Measurements from ENCODE around the gene CHRDL2.

Gene CHRDL2

DNA sequence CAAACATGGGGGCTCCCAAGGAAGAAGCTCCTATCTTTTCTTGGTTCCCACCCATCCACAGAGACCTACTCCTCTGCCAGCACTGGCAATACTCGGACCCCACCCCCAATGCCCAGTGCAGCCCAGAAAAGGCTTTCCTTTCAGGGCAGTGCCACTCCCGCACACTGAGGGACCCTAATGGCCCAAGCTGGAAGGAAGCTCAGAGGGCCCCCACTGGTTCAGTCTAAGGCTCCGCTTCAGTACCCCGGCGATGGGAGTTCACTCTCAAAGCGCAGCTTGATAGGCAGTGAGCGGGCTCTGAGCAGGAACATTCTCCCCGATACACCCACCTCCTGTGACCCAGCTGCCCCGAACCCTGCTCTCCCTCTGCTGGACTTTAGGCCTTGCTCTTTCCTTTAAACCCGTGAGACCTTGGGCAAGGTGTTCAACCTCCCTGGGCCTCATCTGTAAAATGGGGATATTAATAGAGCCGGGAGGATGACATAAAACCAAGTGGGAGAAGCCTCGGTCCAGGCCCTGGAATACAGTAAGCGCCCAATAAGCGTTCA, 48.4 kb downstream of the CHRDL2 start:
- DNase-seq (ENCODE audit: low read depth): no peak
- H3K27me3 ChIP-seq (replicated peaks; ENCODE audit: control insufficient read depth, insufficient read depth, low read length): no peaks in the 10 kb centered on the region
- H3K4me3 ChIP-seq (ENCODE audit: low read length): peak overlapping the region; percentile 66
- H3K9ac ChIP-seq (ENCODE audit: low read length): peak overlapping the region; percentile 44
- peaks cover 11% of the 10 kb centered on the region for H3K4me1 ChIP-seq (ENCODE audit: control insufficient read depth, insufficient read depth, low read length)
- no peaks in the 10 kb centered on the region for H3K36me3 ChIP-seq (ENCODE audit: control insufficient read depth, insufficient read depth, low read length, severe bottlenecking)
- H3K9me3 ChIP-seq (ENCODE audit: control insufficient read depth, low read length): no peaks in the 10 kb centered on the region

- no peak for DNase-seq (ENCODE audit: low read depth)
- H3K4me1 ChIP-seq (ENCODE audit: control insufficient read depth, insufficient read depth, low read length): peaks cover 2% of the 10 kb centered on the region
- no peaks in the 10 kb centered on the region for H3K27me3 ChIP-seq (replicated peaks; ENCODE audit: control insufficient read depth, insufficient read depth, low read length)
- no peak overlapping the region for H3K4me3 ChIP-seq (ENCODE audit: low read length)
- H3K9me3 ChIP-seq (ENCODE audit: control insufficient read depth, low read length): no peaks in the 10 kb centered on the region
- no peak overlapping the region for H3K9ac ChIP-seq (ENCODE audit: low read length)
- H3K36me3 ChIP-seq (ENCODE audit: control insufficient read depth, insufficient read depth, low read length, severe bottlenecking): no peaks in the 10 kb centered on the region
Observed at GRCh38 chr11:74681686-74682651, 49.3 kb downstream of the CHRDL2 start.

DNA sequence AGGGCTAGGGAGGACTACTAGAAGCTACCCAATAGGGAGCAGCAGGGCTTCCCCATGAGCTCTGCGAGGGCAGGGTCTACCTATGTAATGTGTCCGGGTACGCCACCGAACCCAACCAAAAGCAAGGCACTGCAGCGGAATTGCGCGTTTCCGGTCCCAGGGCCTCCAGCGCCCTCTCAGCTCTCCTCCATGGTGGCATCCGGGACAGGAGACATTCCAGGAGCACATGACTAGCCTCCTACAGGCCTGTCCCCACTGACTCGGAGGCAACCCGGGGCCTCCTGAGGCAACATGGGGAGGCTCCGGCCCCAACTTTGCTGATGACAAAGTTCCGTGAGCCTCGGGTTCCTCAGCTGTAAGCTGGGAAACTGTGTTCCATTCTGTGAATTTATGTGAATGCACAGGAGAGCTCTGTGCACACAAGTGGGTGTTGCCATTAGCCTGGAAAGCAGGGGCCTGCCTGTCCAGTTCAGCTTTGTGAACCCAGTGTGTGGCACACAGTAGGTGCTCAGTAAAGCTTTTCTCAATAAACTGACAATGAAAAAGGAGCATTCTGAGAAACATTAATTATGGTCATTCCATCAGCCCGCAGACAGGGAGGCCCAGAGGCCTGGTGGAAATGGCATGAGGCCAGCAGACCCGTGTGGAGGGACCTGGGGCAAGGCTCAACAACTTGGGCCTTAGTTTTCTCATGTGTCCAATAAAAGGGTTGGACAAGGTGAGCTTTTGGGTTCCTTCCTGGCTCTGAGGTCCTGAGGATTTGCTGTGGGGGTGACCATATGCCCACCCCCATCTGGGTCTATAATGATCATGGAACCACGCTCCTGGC, 50.3 kb downstream of the CHRDL2 start:
- no peaks in the 10 kb centered on the region for H3K4me1 ChIP-seq (ENCODE audit: control insufficient read depth, insufficient read depth, low read length)
- H3K9me3 ChIP-seq (ENCODE audit: control insufficient read depth, low read length): no peaks in the 10 kb centered on the region
- H3K36me3 ChIP-seq (ENCODE audit: control insufficient read depth, insufficient read depth, low read length, severe bottlenecking): no peaks in the 10 kb centered on the region
- H3K4me3 ChIP-seq (ENCODE audit: low read length): no peak overlapping the region
- H3K27me3 ChIP-seq (replicated peaks; ENCODE audit: control insufficient read depth, insufficient read depth, low read length): no peaks in the 10 kb centered on the region
- DNase-seq (ENCODE audit: low read depth): no peak
- H3K9ac ChIP-seq (ENCODE audit: low read length): no peak overlapping the region

- Histone ChIP-seq H3K36me3 (ENCODE audit: control insufficient read depth, insufficient read depth, low read length, severe bottlenecking) (no peaks in the 10 kb centered on the region), H3K4me1 (ENCODE audit: control insufficient read depth, insufficient read depth, low read length) (no peaks in the 10 kb centered on the region), H3K9me3 (ENCODE audit: control insufficient read depth, low read length) (no peaks in the 10 kb centered on the region), H3K9ac (ENCODE audit: low read length) (no peak overlapping the region), H3K4me3 (ENCODE audit: low read length) (no peak overlapping the region), H3K27me3 (replicated peaks; ENCODE audit: control insufficient read depth, insufficient read depth, low read length) (no peaks in the 10 kb centered on the region)
- DNase-seq (ENCODE audit: low read depth): no peak
Observed at GRCh38 chr11:74680035-74680671, 51.1 kb downstream of the CHRDL2 start.

- H3K9ac ChIP-seq (ENCODE audit: low read length): no peak overlapping the region
- DNase-seq (ENCODE audit: low read depth): no peak
- no peaks in the 10 kb centered on the region for H3K27me3 ChIP-seq (replicated peaks; ENCODE audit: control insufficient read depth, insufficient read depth, low read length)
- no peaks in the 10 kb centered on the region for H3K9me3 ChIP-seq (ENCODE audit: control insufficient read depth, low read length)
- no peaks in the 10 kb centered on the region for H3K4me1 ChIP-seq (ENCODE audit: control insufficient read depth, insufficient read depth, low read length)
- no peaks in the 10 kb centered on the region for H3K36me3 ChIP-seq (ENCODE audit: control insufficient read depth, insufficient read depth, low read length, severe bottlenecking)
- H3K4me3 ChIP-seq (ENCODE audit: low read length): no peak overlapping the region
Observed at GRCh38 chr11:74679513-74679865, 51.7 kb downstream of the CHRDL2 start.

DNA sequence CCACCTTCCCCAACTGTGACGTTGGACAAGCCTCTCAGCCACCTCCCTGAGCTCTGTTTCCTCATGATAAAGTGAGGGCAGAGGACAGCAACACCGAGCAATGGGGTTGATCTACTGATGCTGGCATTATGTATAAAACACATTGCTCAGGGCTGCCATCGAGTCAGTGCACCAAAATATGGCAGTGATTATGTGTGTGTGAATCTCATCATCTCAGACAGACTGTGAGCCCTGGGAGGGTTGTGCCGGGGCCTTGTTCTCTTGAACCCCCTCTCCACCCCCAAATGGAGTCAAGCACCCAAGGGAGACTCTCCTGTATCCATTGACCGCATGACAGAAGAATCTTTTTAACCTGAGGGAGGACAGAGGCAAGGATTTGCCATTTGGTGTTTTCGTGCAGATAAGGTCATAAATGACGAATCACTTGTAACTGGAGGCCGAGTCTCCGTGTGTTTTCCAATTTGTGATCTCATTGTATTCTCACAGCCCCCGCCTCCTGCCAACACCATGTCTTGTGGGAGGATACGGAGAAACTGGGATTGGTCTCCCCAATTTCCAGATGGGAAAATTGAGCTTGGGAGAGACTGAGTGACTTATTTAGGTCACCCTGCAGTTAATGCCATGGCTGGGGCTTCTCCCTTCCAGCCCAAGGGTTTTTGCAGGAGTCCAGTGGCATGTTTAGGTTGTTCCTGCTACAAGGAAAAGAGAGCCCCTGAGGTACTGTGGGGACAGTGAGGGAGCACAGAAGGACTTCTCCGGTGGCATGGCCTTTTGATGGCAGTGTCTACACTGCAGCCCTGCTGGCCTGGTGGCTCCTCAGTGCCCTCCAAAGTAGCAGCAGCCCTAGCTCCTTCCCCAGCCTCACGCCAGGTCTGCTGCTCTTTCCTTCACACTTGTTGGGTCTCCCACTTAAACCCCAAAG, 52.4 kb downstream of the CHRDL2 start:
- H3K4me3 ChIP-seq (ENCODE audit: low read length): no peak overlapping the region
- H3K4me1 ChIP-seq (ENCODE audit: control insufficient read depth, insufficient read depth, low read length): peaks cover 1% of the 10 kb centered on the region
- H3K27me3 ChIP-seq (replicated peaks; ENCODE audit: control insufficient read depth, insufficient read depth, low read length): no peaks in the 10 kb centered on the region
- H3K9me3 ChIP-seq (ENCODE audit: control insufficient read depth, low read length): no peaks in the 10 kb centered on the region
- no peaks in the 10 kb centered on the region for H3K36me3 ChIP-seq (ENCODE audit: control insufficient read depth, insufficient read depth, low read length, severe bottlenecking)
- DNase-seq (ENCODE audit: low read depth): no peak
- H3K9ac ChIP-seq (ENCODE audit: low read length): no peak overlapping the region

- H3K9ac ChIP-seq (ENCODE audit: low read length): no peak overlapping the region
- no peak overlapping the region for H3K4me3 ChIP-seq (ENCODE audit: low read length)
- DNase-seq (ENCODE audit: low read depth): no peak
- H3K9me3 ChIP-seq (ENCODE audit: control insufficient read depth, low read length): no peaks in the 10 kb centered on the region
- H3K27me3 ChIP-seq (replicated peaks; ENCODE audit: control insufficient read depth, insufficient read depth, low read length): no peaks in the 10 kb centered on the region
- H3K4me1 ChIP-seq (ENCODE audit: control insufficient read depth, insufficient read depth, low read length): peaks cover 10% of the 10 kb centered on the region
- H3K36me3 ChIP-seq (ENCODE audit: control insufficient read depth, insufficient read depth, low read length, severe bottlenecking): no peaks in the 10 kb centered on the region
Observed at GRCh38 chr11:74678041-74678440, 53.2 kb downstream of the CHRDL2 start.

DNA sequence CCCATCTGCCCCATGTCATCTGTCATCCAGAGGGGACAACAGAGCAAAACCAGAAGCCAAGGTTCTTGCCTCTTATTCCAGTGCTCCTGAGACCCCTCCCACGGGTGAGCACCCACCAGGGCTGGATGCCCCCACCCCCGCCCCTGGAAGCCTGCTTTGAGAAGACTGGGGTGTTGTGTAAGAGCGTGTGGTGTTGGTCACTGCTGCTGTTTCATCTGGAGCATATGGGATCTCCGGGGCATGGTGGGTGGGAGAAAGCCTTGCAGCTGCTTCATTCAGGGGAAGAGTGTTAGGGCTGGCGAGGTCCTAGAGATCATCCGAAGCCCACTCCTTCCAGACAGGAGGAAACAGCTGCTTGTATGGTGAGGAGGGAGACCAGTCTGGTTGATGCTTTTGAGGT, 54.1 kb downstream of the CHRDL2 start:
- Histone ChIP-seq H3K9me3 (ENCODE audit: control insufficient read depth, low read length) (no peaks in the 10 kb centered on the region), H3K27me3 (replicated peaks; ENCODE audit: control insufficient read depth, insufficient read depth, low read length) (no peaks in the 10 kb centered on the region), H3K4me1 (ENCODE audit: control insufficient read depth, insufficient read depth, low read length) (peaks cover 19% of the 10 kb centered on the region), H3K36me3 (ENCODE audit: control insufficient read depth, insufficient read depth, low read length, severe bottlenecking) (no peaks in the 10 kb centered on the region), H3K4me3 (ENCODE audit: low read length) (no peak overlapping the region), H3K9ac (ENCODE audit: low read length) (no peak overlapping the region)
- no peak for DNase-seq (ENCODE audit: low read depth)

GRCh38 chr11:74676596-74676995, 54.6 kb downstream of the CHRDL2 start:
- H3K4me3 ChIP-seq (ENCODE audit: low read length): no peak overlapping the region
- peaks cover 24% of the 10 kb centered on the region for H3K4me1 ChIP-seq (ENCODE audit: control insufficient read depth, insufficient read depth, low read length)
- no peaks in the 10 kb centered on the region for H3K9me3 ChIP-seq (ENCODE audit: control insufficient read depth, low read length)
- DNase-seq (ENCODE audit: low read depth): no peak
- H3K27me3 ChIP-seq (replicated peaks; ENCODE audit: control insufficient read depth, insufficient read depth, low read length): no peaks in the 10 kb centered on the region
- H3K9ac ChIP-seq (ENCODE audit: low read length): no peak overlapping the region
- no peaks in the 10 kb centered on the region for H3K36me3 ChIP-seq (ENCODE audit: control insufficient read depth, insufficient read depth, low read length, severe bottlenecking)

DNA sequence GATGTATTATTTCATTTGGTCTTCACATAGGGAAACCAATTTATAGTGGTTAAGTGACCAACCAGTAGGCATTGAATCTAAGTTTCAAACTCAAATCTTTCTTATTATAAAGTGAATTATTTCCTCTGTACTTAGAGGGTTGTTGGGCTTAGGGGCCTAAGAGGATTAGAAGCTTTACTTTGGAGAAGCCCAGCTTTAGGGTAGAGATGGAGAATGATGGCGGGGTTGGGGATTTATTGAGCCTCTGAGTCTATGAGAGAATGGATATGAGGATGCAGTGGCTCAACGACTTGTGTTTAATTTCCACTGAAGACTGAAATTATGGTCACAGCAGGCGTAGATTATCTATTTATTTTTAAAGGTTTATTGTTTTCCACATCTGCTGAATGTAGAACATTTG, 55.5 kb downstream of the CHRDL2 start:
- Histone ChIP-seq H3K36me3 (ENCODE audit: control insufficient read depth, insufficient read depth, low read length, severe bottlenecking) (no peaks in the 10 kb centered on the region), H3K4me3 (ENCODE audit: low read length) (no peak overlapping the region), H3K4me1 (ENCODE audit: control insufficient read depth, insufficient read depth, low read length) (peaks cover 27% of the 10 kb centered on the region), H3K27me3 (replicated peaks; ENCODE audit: control insufficient read depth, insufficient read depth, low read length) (no peaks in the 10 kb centered on the region), H3K9ac (ENCODE audit: low read length) (no peak overlapping the region), H3K9me3 (ENCODE audit: control insufficient read depth, low read length) (no peaks in the 10 kb centered on the region)
- no peak for DNase-seq (ENCODE audit: low read depth)
